ENCODE measurements around the gene AP1B1. TPM values are rescaled to one million over a fixed set of nuclear protein-coding genes. Genes with fewer than 3 reads are reported as not detected.
"Not testable (repeated sequence)": the region's sequence is repeated elsewhere in the genome, so short reads cannot be mapped to it uniquely, and the experiment has no call there.

The AP1B1 gene
- total and polyA plus RNA-seq, 2 of the 13 experiments (the other 11 are each of a cell fraction or from before 2014, with no cell fraction given), result 26.6 to 29.7 TPM

GRCh38 chr22:29414951-29415591 lies 26.7 kb upstream of the AP1B1 start:
- H3K27me3 ChIP-seq (ENCODE audit: control insufficient read depth in 1 of 2, insufficient read depth in 2 of 2, low read length in 2 of 2); FAIRE-seq; H2AFZ ChIP-seq (ENCODE audit: low read length); H3K27ac ChIP-seq (ENCODE audit: extremely low read length, insufficient read depth, low read length); in situ Hi-C loops (cut with HindIII; ENCODE audit: extremely low pct_ligation_motif_present, low pct_unique_long_range_greater_than_20kb); DNase-seq (ENCODE audit: low spot score); intact Hi-C loops (cut with micrococcal nuclease; ENCODE audit: unreplicated experiment); H3K4me1 ChIP-seq (ENCODE audit: insufficient read depth, low read length); BruUV-seq (replicated peaks); H3K9ac ChIP-seq (ENCODE audit: insufficient read depth, low read depth, low read length); POLR2A ChIA-PET; H3K36me3 ChIP-seq (replicated peaks in 1 of 2; ENCODE audit: control insufficient read depth in 1 of 2, insufficient read depth in 2 of 2, low read length in 2 of 2); CTCF ChIA-PET (ENCODE audit: low intra/inter-chr PET ratio, low total read pairs); H3K79me2 ChIP-seq (ENCODE audit: insufficient read depth, low read length); H3K9me3 ChIP-seq (ENCODE audit: low read length); H4K20me1 ChIP-seq (ENCODE audit: insufficient read depth, low read length): not testable (repeated sequence)
- TF ChIP-seq TEAD3 (CRISPR knock-in tag; optimal IDR thresholded peaks at IDR 0.05; ENCODE audit: borderline replicate concordance), result peak; percentile 17
- 0 out of 2 replicates have a peak, but pooled peaks have one; percentile 40 for TF ChIP-seq ZBTB38 (CRISPR knock-in tag; IDR thresholded peaks at IDR 0.05)
- TF ChIP-seq, protein P1, sequence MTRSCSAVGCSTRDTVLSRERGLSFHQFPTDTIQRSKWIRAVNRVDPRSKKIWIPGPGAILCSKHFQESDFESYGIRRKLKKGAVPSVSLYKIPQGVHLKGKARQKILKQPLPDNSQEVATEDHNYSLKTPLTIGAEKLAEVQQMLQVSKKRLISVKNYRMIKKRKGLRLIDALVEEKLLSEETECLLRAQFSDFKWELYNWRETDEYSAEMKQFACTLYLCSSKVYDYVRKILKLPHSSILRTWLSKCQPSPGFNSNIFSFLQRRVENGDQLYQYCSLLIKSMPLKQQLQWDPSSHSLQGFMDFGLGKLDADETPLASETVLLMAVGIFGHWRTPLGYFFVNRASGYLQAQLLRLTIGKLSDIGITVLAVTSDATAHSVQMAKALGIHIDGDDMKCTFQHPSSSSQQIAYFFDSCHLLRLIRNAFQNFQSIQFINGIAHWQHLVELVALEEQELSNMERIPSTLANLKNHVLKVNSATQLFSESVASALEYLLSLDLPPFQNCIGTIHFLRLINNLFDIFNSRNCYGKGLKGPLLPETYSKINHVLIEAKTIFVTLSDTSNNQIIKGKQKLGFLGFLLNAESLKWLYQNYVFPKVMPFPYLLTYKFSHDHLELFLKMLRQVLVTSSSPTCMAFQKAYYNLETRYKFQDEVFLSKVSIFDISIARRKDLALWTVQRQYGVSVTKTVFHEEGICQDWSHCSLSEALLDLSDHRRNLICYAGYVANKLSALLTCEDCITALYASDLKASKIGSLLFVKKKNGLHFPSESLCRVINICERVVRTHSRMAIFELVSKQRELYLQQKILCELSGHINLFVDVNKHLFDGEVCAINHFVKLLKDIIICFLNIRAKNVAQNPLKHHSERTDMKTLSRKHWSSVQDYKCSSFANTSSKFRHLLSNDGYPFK (CRISPR knock-in tag; IDR thresholded peaks at IDR 0.05; ENCODE audit: borderline replicate concordance), result peak; percentile 98
- peak; percentile 57 for TF ChIP-seq ZNF687 (CRISPR knock-in tag; IDR thresholded peaks at IDR 0.05)
- 0 out of 2 replicates have a peak, but pooled peaks have one; percentile 23 for TF ChIP-seq ZNF768 (CRISPR knock-in tag; IDR thresholded peaks at IDR 0.05)
- TF ChIP-seq ZFX (CRISPR knock-in tag; IDR thresholded peaks at IDR 0.05; ENCODE audit: low read depth), result peak; percentile 22; the same call in 1 of the 2 replicates
- WGBS (ENCODE audit: low lambda C conversion rate), result 58% methylated on average over 23 of the region's 23 CpGs
- ATAC-seq, result peak; percentile 54
- Histone ChIP-seq H3K4me3 (replicated peaks in 1 of 3; ENCODE audit: insufficient read depth in 1 of 3, low read depth in 2 of 3, low read length in 3 of 3) (peak overlapping the region in 2 of 3 experiments; percentile 20 to 42; a peak in 2 of 6 replicates), H3K4me2 (ENCODE audit: low read depth, low read length) (peak overlapping the region; percentile 57)

All from HepG2 (cell line).